ENCODE measurements around the gene S100PBP.

The S100PBP gene

DNA sequence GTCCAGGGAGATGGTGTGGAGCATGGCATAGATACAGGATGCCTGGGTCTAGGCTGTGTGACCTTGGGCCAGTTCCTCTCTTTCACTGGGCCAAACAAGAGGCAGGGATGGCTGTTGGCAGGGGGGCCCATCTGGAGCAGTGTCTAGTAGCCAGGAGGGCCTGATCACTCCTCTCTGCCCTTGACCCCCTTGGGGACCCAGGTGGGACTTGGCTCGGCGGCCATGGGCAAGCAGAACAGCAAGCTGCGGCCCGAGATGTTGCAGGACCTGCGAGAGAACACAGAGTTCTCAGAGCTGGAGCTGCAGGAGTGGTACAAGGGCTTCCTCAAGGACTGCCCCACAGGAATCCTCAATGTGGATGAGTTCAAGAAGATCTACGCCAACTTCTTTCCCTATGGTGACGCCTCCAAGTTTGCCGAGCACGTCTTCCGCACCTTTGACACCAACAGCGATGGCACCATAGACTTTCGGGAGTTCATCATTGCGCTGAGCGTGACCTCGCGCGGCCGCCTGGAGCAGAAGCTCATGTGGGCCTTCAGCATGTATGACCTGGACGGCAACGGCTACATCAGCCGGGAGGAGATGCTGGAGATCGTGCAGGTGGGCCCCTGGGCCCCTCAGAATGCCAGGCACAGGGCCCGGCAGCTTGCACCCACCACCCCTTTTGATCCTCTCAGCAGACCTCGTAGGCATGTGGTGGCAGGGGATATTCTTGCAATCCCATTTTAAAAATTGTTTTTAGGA is 71.4 kb downstream of the S100PBP start:
- no peak for DNase-seq

GRCh38 chr1:32889731-32890278 is 72.4 kb downstream of the S100PBP start:
- no peak for DNase-seq

GRCh38 chr1:32890516-32891240 is 73.2 kb downstream of the S100PBP start:
- DNase-seq: no peak

GRCh38 chr1:32891241-32891570 is 73.8 kb downstream of the S100PBP start:
- DNase-seq: no peak

DNA sequence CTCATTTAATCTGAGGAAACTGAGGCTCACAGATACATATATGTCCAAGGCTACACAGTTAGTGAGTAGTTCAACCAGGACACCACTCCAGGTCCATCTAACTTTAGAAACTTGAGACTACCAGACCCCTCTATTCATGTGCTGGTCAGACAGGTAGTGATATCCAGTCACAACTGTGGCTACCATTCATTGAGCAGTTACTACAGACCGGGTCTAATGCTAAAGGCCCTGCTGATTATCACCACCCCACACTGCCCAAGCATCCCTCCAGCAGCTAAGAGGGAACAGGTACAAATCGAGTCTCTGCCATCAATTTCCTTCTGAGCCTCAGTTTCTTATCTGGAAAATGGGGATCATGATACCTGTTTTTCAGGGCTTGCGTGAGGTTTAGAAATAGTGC is 74.2 kb downstream of the S100PBP start:
- DNase-seq: no peak

DNA sequence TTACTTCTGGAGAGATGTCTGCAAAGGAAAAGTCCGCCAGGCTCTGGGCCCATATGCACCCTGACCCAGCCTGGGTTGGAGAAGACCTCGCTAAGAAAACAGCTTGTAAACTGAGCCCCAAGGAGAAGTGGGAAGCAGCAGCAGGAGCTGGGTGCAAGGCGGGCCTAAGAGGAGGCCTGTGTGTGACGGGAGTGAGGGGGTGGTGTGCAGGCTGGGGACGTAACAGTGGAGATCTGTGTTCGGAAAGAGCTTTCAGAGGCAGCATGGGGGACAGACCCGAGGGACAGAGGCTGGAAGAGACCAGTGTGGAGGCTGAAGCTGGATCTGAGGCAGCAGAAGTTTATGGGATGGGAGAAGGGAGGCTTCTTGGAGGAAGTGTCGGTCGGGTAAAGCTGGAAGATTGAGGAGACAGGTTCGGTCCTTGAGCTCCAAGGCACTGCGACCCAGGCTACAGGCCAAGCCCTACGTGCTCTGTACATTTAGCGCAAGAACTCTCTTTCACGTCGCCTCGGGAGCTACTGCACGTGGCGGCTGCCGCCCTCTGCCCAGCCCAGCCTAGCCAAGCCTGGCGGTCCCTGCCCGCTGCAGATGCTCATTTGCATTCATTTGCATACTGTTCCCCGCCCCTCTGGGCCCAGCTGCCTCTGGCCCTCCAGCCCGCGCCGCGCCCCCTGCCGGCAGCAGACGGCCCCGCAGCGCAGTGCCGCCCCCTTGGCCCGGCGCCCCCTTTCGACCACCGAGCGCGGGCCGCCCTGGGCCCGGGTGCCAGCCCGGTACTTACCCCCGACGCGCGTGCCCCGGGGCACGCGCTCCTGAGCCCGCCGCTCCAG is 75.1 kb downstream of the S100PBP start:
- DNase-seq: peak; percentile 77 to 80

GRCh38 chr1:32893198-32894018 is 76.0 kb downstream of the S100PBP start:
- DNase-seq: peak; percentile 67 to 72

GRCh38 chr1:32894019-32894600 is 76.7 kb downstream of the S100PBP start:
- DNase-seq: no peak

GRCh38 chr1:32894681-32895080 is 77.2 kb downstream of the S100PBP start:
- no peak for DNase-seq

DNA sequence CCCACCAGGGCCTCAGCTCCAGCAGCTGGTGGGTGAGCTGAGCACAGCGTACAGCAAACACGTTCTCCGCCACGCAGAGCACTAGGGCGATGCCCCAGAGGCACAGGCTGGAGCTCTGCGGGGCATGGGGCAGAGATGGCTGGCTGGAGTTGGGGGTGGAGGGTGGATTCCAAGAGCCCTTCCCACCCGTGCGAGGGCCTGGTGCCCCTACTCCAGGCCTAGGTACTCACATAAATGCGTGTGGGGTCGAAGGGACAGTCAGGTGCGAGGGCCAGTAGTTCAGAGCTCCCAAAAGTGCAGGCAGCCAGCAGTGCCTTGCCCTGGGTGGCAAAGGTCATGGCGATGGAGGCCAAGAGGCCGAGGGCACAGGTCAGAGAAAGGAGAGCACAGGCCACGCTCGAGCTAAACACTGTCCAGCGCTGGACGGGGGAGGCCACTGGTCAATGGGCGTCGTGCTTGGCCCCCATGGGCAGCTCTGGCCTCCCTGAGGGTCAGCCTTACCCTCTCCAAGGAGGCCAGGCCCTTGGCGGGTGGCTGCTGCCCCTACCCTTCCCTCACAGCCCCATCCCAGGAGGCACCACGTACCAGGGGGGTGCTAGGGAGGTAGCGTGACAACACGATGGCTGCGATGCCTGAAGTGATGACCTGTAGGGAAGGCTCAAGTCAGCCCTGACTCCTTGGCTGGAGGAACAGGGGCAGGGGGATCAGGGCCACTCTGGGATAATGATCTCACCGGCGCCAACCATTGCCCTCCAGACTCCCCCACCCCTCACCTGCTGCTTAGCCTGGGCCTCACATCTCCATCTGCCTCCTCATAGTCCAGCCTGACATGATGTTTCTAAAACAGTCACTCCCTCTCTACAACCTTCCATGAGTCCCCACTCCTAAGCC is 78.1 kb downstream of the S100PBP start:
- no peak for DNase-seq

GRCh38 chr1:32896451-32896850 is 79.0 kb downstream of the S100PBP start:
- DNase-seq: no peak

DNA sequence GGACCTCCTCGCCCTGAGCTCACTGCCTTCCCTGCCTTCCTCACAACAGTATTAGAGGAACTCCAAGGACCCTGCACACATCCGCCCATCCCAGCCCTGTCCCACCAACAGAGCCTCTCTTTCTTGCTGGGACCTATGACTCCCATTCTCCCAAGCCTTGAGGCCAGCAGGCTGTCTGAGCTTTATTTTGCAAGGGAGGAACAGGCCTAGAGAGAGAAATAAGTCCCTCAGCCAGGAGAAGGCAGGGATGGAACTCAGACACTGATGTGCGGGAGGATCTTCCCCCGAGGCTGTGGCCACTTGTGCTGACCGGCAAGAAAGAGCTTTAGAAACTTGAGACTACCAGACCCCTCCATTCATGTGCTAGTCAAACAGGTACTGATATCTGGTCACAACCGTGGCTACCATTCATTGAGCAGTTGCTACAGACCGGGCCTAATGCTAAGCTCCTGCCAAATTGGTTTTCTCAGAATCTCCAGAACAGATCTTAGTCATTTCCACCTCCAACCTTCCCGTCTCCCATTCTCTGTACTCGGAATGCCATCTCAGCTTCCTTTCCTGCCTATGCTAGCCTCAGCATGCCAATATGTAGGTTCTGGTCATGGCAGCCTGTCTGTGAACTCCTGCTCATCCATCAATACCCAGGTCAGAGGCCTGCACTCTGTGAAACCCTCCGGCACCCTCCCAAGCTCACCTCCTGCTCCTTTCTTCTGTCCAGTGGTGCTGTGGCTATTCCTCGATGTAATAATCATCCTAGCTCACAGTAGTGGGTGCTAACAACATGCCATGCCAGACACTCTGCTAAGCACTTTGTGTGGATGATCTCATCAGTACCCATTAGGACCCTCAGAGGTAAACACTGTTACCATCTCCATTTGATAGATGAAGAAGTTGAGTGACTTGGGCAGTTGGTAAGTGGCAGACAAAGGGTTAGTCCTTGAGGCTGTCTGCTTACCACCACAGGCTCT is 79.9 kb downstream of the S100PBP start:
- DNase-seq: no peak

GRCh38 chr1:32898056-32898455 is 80.6 kb downstream of the S100PBP start:
- DNase-seq: no peak

GRCh38 chr1:32898958-32899357 is 81.5 kb downstream of the S100PBP start:
- DNase-seq: no peak

DNA sequence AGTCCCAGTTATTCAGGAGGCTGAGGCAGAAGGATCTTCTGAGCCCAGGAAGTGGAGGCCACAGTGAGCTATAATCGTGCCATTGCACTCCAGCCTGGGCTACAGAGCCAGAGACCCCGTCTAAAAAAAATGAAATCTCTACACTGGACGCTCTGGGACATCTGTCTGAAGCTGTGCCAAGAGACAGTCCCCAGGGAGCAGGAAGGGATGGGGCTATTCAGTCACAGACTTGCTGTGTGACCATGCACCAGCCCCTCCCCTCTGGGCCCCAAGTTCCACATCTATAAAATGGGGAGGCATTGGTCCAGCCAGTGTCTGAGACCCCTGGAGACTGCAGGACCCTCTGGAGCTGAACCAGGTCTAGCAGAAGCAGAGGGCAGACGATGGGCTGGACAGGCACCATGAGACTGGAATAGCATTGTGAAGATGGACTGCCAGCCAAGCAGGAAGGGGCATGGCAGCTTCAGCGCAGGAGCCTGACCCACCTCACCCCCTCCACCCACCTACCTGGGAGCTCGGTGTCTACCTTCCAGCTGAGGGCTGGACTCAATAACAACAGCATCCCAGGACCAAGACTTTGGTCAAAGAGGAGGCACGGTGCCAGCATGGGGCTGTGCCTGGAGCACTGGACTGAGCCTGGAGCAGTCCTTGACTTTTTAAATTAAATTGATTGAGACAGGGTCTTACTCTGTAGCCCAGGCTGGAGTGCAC is 82.3 kb downstream of the S100PBP start:
- no peak for DNase-seq

GRCh38 chr1:32900371-32900955 is 83.0 kb downstream of the S100PBP start:
- no peak for DNase-seq

DNA sequence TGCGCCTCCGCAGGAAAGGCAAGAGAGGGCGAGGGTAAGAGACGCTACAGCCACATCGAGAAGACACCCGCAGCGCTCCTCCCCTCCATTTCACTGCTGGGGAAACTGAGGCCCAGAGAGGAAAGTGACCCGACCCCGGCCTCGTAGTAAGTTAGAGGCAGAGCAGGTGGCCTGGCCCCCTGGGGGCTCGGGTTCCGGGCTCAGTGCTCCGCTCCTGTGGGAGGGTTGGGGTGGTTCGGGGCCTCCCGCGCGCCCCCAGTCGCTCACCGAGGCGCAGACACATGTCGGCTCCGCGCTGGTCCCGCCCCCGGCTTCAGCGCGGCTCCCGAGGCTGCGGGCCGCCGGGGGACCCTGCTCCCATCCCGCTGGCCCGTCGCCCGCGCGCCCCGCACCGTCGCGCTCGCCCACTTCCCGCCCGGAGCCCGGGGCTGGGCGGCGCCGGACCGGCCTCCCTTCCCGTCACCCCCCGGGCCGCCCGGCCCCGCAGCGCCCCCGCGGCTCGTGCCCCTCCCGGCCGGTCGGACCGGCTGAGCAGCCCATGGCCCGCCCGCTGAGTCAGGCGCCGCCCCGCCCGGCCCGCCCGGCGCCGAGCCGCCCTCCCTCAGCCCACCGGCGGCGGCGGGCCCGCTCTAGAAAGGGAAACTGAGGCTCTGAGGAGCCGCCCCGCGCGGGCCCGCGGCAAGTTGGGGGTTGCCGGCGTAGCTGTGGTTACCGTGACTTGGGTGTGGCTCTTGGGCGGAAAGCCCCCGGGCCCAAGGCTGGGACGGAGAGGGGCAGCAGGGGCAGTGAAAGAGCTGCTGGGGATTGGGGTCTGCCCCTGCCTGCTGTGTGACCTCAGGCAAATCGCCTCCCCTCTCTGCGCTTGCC is 83.7 kb downstream of the S100PBP start, which contains the start of gene TMEM54:
Gene TMEM54, minus strand, starts transcription at position 434 of the 867 bp plus-strand sequence. Its CDS starts 151 bp downstream, at position 283.
- DNase-seq: peak; percentile 21 to 69

All from NCI-H1930 (cell line).